A549 (cell line): ENCODE data around the gene B4GALT1. TPM values are rescaled to one million over a fixed set of nuclear protein-coding genes. Genes with fewer than 3 reads are reported as not detected.
A peak's percentile ranks its signal among the peaks of the same experiment; 100 is the strongest.

Experiments
- CBX2 ChIP-seq: fragments of 200-600 bp; sonication (generic); IDR thresholded peaks from 2 replicates; pipeline ENCODE4 v1.6.1; 2016; ENCODE audit warnings: low read depth, mild to moderate bottlenecking, borderline replicate concordance
- CHD4 ChIP-seq: fragments of 200-600 bp; sonication (generic); IDR thresholded peaks from 2 replicates; pipeline ENCODE4 v1.6.1; 2016; ENCODE audit warnings: antibody characterized with exemption, mild to moderate bottlenecking, borderline replicate concordance
- EHMT2 ChIP-seq: fragments of 200-600 bp; sonication (generic); IDR thresholded peaks from 2 replicates; pipeline ENCODE4 v1.6.1; 2016; ENCODE audit warnings: antibody characterized with exemption, low read depth, mild to moderate bottlenecking, moderate library complexity
- ESRRA ChIP-seq: fragments of 150-350 bp; IDR thresholded peaks from 2 replicates; pipeline ENCODE4 v1.6.1; 2014; ENCODE audit warnings: mild to moderate bottlenecking, low read length, borderline replicate concordance
- FOSB ChIP-seq: fragments of 250-450 bp; sonication (Bioruptor Pico); IDR thresholded peaks from 2 replicates; pipeline ENCODE4 v1.5.0; 2020; ENCODE audit warnings: mild to moderate bottlenecking, moderate library complexity
- FOXS1 ChIP-seq: fragments of 250-450 bp; sonication (Bioruptor Pico); IDR thresholded peaks from 2 replicates; pipeline ENCODE4 v1.5.0; 2020; ENCODE audit warnings: mild to moderate bottlenecking, moderate library complexity
- GATA3 ChIP-seq: IDR thresholded peaks from 2 replicates; pipeline ENCODE4 v1.6.1; 2012; ENCODE audit warnings: borderline replicate concordance
- HDAC2 ChIP-seq: fragments of 200-600 bp; sonication (generic); IDR thresholded peaks from 2 replicates; pipeline ENCODE4 v1.6.1; 2016
- HOXB5 ChIP-seq: fragments of 250-450 bp; sonication (Bioruptor Pico); IDR thresholded peaks from 2 replicates; pipeline ENCODE4 v1.5.0; 2020; ENCODE audit warnings: mild to moderate bottlenecking, moderate library complexity
- JUN ChIP-seq, 2 experiments: fragments of >200 bp; sonication (Bioruptor Twin); formaldehyde crosslinking; IDR thresholded peaks; 2 replicates in 1 of 2; 3 replicates in 1 of 2; pipeline ENCODE4 v1.6.1; 2016 to 2017
- KDM5A ChIP-seq: fragments of 200-600 bp; sonication (generic); IDR thresholded peaks from 2 replicates; pipeline ENCODE4 v1.6.1; 2016; ENCODE audit warnings: antibody characterized with exemption, mild to moderate bottlenecking
- MAZ ChIP-seq: fragments of 150-350 bp; IDR thresholded peaks from 2 replicates; pipeline ENCODE4 v1.6.1; 2014; ENCODE audit warnings: antibody characterized with exemption, low read depth, low read length, borderline replicate concordance
- MYC ChIP-seq: IDR thresholded peaks from 2 replicates; pipeline ENCODE4 v1.6.1; 2012; ENCODE audit warnings: mild to moderate bottlenecking, inconsistent platforms, low read length, improper control_type of control experiment, borderline replicate concordance
- NFE2L2 ChIP-seq: fragments of 150-350 bp; conservative IDR thresholded peaks from 2 replicates; pipeline ENCODE4 v1.6.1; 2014; ENCODE audit warnings: low read length
- POLR2AphosphoS2 ChIP-seq: conservative IDR thresholded peaks from 2 replicates; pipeline ENCODE4 v1.6.1; 2012; ENCODE audit warnings: low read length, improper control_type of control experiment, inconsistent platforms
- RFX5 ChIP-seq: fragments of 450-650 bp; IDR thresholded peaks from 2 replicates; pipeline ENCODE4 v1.7.1; 2014; ENCODE audit warnings: antibody characterized with exemption, mild to moderate bottlenecking, moderate library complexity
- RNF2 ChIP-seq: fragments of 200-600 bp; sonication (generic); IDR thresholded peaks from 2 replicates; pipeline ENCODE4 v1.6.1; 2016; ENCODE audit warnings: low read depth, mild to moderate bottlenecking, antibody characterized with exemption, moderate library complexity, borderline replicate concordance
- SMC3 ChIP-seq: fragments of >200 bp; sonication (Bioruptor Twin); formaldehyde crosslinking; IDR thresholded peaks from 3 replicates; pipeline ENCODE4 v1.6.1; 2018; ENCODE audit warnings: inconsistent platforms
- SREBF2 ChIP-seq: fragments of 450-650 bp; IDR thresholded peaks from 2 replicates; pipeline ENCODE4 v1.6.1; 2014; ENCODE audit warnings: mild to moderate bottlenecking, moderate library complexity
- TFCP2L1 ChIP-seq: fragments of 250-450 bp; sonication (Bioruptor Pico); IDR thresholded peaks from 2 replicates; pipeline ENCODE4 v1.5.0; 2021; ENCODE audit warnings: mild to moderate bottlenecking
- polyA plus RNA-seq, 4 experiments: library from polyadenylated mRNA; depleted of rRNA in 3 of 4; stranded (reverse); fragments of >200 nt; fragmentation: RNase III in 1 of 4; extraction: RNeasy Plus Mini Kit Qiagen cat#74134 plus additional on column Dnase treatment in 1 of 4; gene quantifications; 2 replicates in 3 of 4; 3 replicates in 1 of 4; pipeline ENCODE4 v1.2.3, GENCODE V29; 2011 to 2017
- TF ChIP-seq, protein P1 (sequence below): fragments of 250-450 bp; sonication (Bioruptor Pico); IDR thresholded peaks from 2 replicates; pipeline ENCODE4 v1.5.0; 2021; ENCODE audit warnings: mild to moderate bottlenecking, moderate library complexity, borderline replicate concordance
- TF ChIP-seq, protein P2 (sequence below): IDR thresholded peaks from 2 replicates; pipeline ENCODE4 v1.6.1; 2012; ENCODE audit warnings: low read depth, borderline replicate concordance
- TF ChIP-seq, protein P3 (sequence below): fragments of >200 bp; sonication (Bioruptor Twin); formaldehyde crosslinking; IDR thresholded peaks from 2 replicates; pipeline ENCODE4 v1.6.1; 2016
- TF ChIP-seq, protein P4 (sequence below): fragments of 150-350 bp; IDR thresholded peaks from 2 replicates; pipeline ENCODE4 v1.6.1; 2014; ENCODE audit warnings: low read depth, mild to moderate bottlenecking, low read length
- TF ChIP-seq, protein P5 (sequence below): fragments of >200 bp; sonication (Bioruptor Twin); formaldehyde crosslinking; IDR thresholded peaks from 3 replicates; pipeline ENCODE4 v1.6.1; 2016

B4GALT1 gene
- polyA plus RNA-seq, 2 of the 4 experiments (the other 2 are of a cell fraction), result 167 to 180 TPM

DNA sequence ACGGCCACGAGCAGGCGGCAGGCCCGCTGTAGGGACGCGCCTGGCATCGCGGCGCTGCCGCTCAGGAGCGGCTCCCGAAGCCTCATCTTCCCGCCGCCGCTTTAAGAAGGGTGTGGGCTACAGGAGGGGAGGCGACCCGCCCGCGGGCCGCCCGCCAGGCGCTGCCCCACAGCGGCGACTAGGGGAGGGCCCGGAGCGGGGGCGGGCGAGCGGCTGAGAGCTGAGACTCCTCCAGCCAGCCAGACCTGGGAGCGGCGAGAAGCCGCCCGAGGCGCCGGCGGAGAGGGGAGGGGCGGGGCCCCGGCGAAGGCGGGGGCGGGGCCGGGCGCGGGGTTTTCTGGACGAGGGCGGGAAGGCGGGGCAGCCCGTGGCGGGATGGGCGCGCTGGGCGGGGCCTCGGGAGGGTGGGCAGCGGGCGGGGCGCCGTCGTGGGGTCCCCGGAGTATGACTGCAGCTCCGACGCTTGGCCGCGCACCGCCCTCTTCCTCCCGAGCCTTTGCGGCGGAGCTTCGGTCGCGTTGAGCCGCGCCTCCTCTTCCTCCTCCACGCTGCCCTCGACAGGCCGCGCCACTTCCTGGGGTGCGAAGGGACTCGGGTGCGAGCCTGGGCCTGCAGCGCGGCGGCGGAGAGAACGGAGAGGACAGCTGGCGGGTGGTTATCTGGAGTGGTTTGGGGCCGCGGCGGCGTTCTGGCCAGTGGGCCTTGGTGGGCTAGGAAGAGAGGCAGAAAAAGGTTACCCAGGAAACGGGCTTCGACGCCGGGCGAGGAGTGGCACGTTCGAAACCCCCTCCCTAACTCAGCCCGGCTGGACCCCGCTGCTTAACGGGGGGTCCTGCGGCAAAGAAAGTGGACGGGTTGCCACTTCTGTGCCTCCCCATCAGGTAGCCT lies at the start of gene B4GALT1 (continued):
- TF ChIP-seq, protein P1, sequence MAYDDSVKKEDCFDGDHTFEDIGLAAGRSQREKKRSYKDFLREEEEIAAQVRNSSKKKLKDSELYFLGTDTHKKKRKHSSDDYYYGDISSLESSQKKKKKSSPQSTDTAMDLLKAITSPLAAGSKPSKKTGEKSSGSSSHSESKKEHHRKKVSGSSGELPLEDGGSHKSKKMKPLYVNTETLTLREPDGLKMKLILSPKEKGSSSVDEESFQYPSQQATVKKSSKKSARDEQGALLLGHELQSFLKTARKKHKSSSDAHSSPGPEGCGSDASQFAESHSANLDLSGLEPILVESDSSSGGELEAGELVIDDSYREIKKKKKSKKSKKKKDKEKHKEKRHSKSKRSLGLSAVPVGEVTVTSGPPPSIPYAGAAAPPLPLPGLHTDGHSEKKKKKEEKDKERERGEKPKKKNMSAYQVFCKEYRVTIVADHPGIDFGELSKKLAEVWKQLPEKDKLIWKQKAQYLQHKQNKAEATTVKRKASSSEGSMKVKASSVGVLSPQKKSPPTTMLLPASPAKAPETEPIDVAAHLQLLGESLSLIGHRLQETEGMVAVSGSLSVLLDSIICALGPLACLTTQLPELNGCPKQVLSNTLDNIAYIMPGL, result no peak
- no peak for TF ChIP-seq POLR2AphosphoS2
- 0 out of 2 replicates have a peak, but pooled peaks have one; percentile 73 for TF ChIP-seq MAZ
- TF ChIP-seq HOXB5 (CRISPR knock-in tag), result peak; percentile 55; the same call in 1 of the 2 replicates
- no peak for TF ChIP-seq MYC
- TF ChIP-seq EHMT2, result no peak
- TF ChIP-seq, protein P2, sequence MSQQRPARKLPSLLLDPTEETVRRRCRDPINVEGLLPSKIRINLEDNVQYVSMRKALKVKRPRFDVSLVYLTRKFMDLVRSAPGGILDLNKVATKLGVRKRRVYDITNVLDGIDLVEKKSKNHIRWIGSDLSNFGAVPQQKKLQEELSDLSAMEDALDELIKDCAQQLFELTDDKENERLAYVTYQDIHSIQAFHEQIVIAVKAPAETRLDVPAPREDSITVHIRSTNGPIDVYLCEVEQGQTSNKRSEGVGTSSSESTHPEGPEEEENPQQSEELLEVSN, result peak; percentile 96
- TF ChIP-seq RNF2, result no peak
- no peak for TF ChIP-seq GATA3
- no peak for TF ChIP-seq TFCP2L1 (CRISPR knock-in tag)
- TF ChIP-seq, protein P3, sequence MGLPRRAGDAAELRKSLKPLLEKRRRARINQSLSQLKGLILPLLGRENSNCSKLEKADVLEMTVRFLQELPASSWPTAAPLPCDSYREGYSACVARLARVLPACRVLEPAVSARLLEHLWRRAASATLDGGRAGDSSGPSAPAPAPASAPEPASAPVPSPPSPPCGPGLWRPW, result no peak
- TF ChIP-seq, protein P4, sequence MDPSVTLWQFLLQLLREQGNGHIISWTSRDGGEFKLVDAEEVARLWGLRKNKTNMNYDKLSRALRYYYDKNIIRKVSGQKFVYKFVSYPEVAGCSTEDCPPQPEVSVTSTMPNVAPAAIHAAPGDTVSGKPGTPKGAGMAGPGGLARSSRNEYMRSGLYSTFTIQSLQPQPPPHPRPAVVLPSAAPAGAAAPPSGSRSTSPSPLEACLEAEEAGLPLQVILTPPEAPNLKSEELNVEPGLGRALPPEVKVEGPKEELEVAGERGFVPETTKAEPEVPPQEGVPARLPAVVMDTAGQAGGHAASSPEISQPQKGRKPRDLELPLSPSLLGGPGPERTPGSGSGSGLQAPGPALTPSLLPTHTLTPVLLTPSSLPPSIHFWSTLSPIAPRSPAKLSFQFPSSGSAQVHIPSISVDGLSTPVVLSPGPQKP, result no peak
- no peak for TF ChIP-seq CHD4
- TF ChIP-seq, protein P5, sequence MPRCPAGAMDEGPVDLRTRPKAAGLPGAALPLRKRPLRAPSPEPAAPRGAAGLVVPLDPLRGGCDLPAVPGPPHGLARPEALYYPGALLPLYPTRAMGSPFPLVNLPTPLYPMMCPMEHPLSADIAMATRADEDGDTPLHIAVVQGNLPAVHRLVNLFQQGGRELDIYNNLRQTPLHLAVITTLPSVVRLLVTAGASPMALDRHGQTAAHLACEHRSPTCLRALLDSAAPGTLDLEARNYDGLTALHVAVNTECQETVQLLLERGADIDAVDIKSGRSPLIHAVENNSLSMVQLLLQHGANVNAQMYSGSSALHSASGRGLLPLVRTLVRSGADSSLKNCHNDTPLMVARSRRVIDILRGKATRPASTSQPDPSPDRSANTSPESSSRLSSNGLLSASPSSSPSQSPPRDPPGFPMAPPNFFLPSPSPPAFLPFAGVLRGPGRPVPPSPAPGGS, result peak; percentile 60; the same call in 2 of the 3 replicates
- TF ChIP-seq JUN (IDR thresholded peaks at IDR 0.05), result peak; percentile 33 to 77; a peak in 1 of 5 replicates
- TF ChIP-seq KDM5A, result no peak
- no peak for TF ChIP-seq NFE2L2
- no peak for TF ChIP-seq FOSB (CRISPR knock-in tag)
- no peak for TF ChIP-seq HDAC2
- no peak for TF ChIP-seq RFX5
- no peak for TF ChIP-seq CBX2
- TF ChIP-seq FOXS1 (CRISPR knock-in tag), result 0 out of 2 replicates have a peak, but pooled peaks have one; percentile 23
- TF ChIP-seq SREBF2, result no peak
- peak; percentile 27; the same call in 2 of the 3 replicates for TF ChIP-seq SMC3
- TF ChIP-seq ESRRA, result no peak
